ENCODE data around the gene CD4. TPM values are rescaled to one million over a fixed set of nuclear protein-coding genes. Genes with fewer than 3 reads are reported as not detected.

The CD4 gene
- total RNA-seq, 4 donors from 2014 or later: 1.00 to 7.9 (median 2.8) TPM

DNA sequence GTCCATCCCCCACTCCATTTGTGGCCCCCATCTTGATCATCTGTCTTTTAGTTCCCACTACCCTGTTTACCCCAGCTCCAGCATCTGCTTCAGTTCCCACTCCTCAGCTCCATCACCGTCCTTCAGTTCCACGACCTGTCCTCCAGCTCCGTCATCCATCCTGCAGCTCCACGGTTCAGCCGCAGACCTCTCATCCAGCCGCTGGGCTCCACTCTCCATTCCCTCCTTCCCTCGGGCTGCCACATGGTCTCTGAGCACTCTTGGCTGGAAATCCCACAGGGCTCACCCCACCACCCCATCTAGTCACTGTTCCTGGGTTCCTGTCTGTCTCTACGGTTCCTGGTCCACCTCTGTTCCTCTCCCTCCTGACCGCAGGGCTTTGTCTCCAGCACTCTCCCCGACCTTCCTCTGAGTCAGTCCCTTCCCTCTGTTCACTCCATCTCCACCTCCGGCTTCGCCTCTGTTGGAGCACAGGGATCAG lies 35.6 kb downstream of the CD4 start:
- intact Hi-C loops (cut with DNase I; ENCODE audit: low total_unique reads): loop anchor here (5.0 kb wide), 1 partner anchor 88 kb away; no protein-coding TSS in a partner anchor
- no peaks in the 10 kb centered on the region for H3K36me3 ChIP-seq
- in situ Hi-C loops (cut with MboI; ENCODE audit: low pct_ligation_motif_present in 1 of 4, low pct_unique_long_range_greater_than_20kb in 1 of 4, low sequenced_read_pairs in 3 of 4): loop anchor here in 3 of 4 donors (10.0 to 25.0 kb wide), 2 partner anchors 80 to 88 kb away; no protein-coding TSS in a partner anchor
- H3K27ac ChIP-seq: no peak overlapping the region
- H3K27me3 ChIP-seq: peaks cover 61% of the 10 kb centered on the region
- 51 to 53% methylated on average over 7 to 12 of the region's 12 CpGs for WGBS, 2 donors (ENCODE audit: low coverage in 1 of 2)
- H3K4me1 ChIP-seq: peaks cover 14 to 47% (median 30%) of the 10 kb centered on the region in 4 donors
- DNase-seq: no peak
- no peaks in the 10 kb centered on the region for H3K9me3 ChIP-seq
- no peak for TF ChIP-seq CTCF (IDR thresholded peaks at IDR 0.05)
- no peak for TF ChIP-seq POLR2A (IDR thresholded peaks at IDR 0.05)
- no peak for TF ChIP-seq EP300 (IDR thresholded peaks at IDR 0.05; ENCODE audit: low read depth)
- TF ChIP-seq POLR2AphosphoS5 (IDR thresholded peaks at IDR 0.05): no peak
- no peak overlapping the region for H3K4me3 ChIP-seq

- peak; percentile 89 for DNase-seq
- Histone ChIP-seq H3K36me3 (no peaks in the 10 kb centered on the region), H3K9me3 (no peaks in the 10 kb centered on the region), H3K4me1 (peaks cover 14 to 47% (median 30%) of the 10 kb centered on the region in 4 donors), H3K27ac (no peak overlapping the region), H3K27me3 (peaks cover 67% of the 10 kb centered on the region), H3K4me3 (no peak overlapping the region)
- TF ChIP-seq POLR2AphosphoS5 (IDR thresholded peaks at IDR 0.05) (no peak), CTCF (IDR thresholded peaks at IDR 0.05) (peak; percentile 90 to 95 (median 92))
- intact Hi-C loops (cut with DNase I; ENCODE audit: low total_unique reads): loop anchor here (5.0 kb wide), 1 partner anchor 88 kb away; no protein-coding TSS in a partner anchor
- WGBS, 2 donors (ENCODE audit: low coverage in 1 of 2): 18 to 29% methylated on average over 1 to 19 of the region's 19 CpGs
- in situ Hi-C loops (cut with MboI; ENCODE audit: low pct_ligation_motif_present in 1 of 4, low pct_unique_long_range_greater_than_20kb in 1 of 4, low sequenced_read_pairs in 3 of 4): loop anchor here in 3 of 4 donors (10.0 to 25.0 kb wide), 2 partner anchors 81 to 88 kb away; no protein-coding TSS in a partner anchor
Measured at GRCh38 chr12:6825398-6826124, 36.2 kb downstream of the CD4 start.

GRCh38 chr12:6826125-6826733 lies 36.9 kb downstream of the CD4 start:
- in situ Hi-C loops (cut with MboI; ENCODE audit: low pct_ligation_motif_present in 1 of 4, low pct_unique_long_range_greater_than_20kb in 1 of 4, low sequenced_read_pairs in 3 of 4): loop anchor here in 3 of 4 donors (10.0 to 25.0 kb wide), 2 partner anchors 81 to 89 kb away; no protein-coding TSS in a partner anchor
- no peaks in the 10 kb centered on the region for H3K36me3 ChIP-seq
- intact Hi-C loops (cut with DNase I; ENCODE audit: low total_unique reads): loop anchor here (5.0 kb wide), 1 partner anchor 89 kb away; no protein-coding TSS in a partner anchor
- WGBS, 2 donors (ENCODE audit: low coverage in 1 of 2): 76 to 87% methylated on average over 3 to 17 of the region's 17 CpGs
- H3K4me3 ChIP-seq: no peak overlapping the region
- no peaks in the 10 kb centered on the region for H3K9me3 ChIP-seq
- H3K4me1 ChIP-seq: peaks cover 14 to 43% (median 28%) of the 10 kb centered on the region in 4 donors
- H3K27ac ChIP-seq: no peak overlapping the region
- TF ChIP-seq EP300 (IDR thresholded peaks at IDR 0.05; ENCODE audit: low read depth) (no peak), CTCF (IDR thresholded peaks at IDR 0.05) (no peak), POLR2AphosphoS5 (IDR thresholded peaks at IDR 0.05) (no peak), POLR2A (IDR thresholded peaks at IDR 0.05) (no peak)
- H3K27me3 ChIP-seq: peaks cover 67% of the 10 kb centered on the region
- no peak for DNase-seq
